Hematopoietic multipotent progenitor cell (in vitro differentiated cells): ENCODE results near the gene ALDH1A2. TPM values are rescaled to one million over a fixed set of nuclear protein-coding genes. Genes with fewer than 3 reads are reported as not detected.

ENCODE experiments used
- DNase-seq, 3 donors: peaks; one replicate each; pipeline ENCODE4 v3.0.0-alpha.2; 2011 to 2015; ENCODE audit warnings: low read depth in 2 of 3, low spot score in 2 of 3
- total RNA-seq: library from RNA; depleted of rRNA; stranded (reverse); fragments of >200 nt; gene quantifications from one replicate; pipeline ENCODE4 v1.2.3, GENCODE V29; 2012

The ALDH1A2 gene
- total RNA-seq, 1 donor: not detected

DNA sequence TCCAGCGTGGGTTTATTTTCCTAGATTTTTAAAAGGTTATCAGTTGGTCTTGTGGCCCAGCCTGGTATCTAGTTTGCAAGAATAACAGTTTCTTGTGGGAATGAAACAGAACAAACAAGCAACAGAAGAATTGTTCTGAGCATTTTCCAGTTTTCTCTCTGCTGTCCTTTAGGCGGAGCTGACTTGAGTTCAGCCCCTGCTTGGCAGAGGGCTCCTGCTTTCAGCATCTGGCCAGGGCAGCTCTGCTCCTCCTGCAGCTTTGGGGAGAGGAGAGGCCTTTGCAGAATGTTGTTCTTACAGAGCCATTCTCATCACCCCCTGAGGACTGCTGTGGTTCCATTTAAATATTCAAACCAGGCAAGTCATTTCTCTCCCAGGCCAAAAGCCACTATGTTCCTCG lies 117.7 kb downstream of the ALDH1A2 start:
- DNase-seq: no peak

DNA sequence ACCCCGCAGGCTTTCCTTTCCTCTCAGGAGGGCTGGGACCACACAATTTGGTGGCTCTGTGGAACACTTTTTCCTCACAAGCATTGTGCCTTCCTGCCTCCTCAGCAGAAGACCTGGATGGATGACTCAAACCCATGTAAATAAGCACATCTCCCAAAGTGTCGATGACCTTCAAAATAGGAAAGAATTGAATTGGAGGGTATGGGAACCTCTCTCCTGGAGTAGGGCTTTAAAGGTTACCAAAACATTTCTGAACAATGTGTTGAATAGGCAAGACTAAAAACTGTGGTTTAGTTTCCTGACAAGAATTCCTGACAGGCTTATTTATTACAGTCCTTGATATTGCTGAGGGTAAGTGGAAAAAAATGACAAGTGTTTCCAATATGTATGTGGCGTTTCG lies 118.2 kb downstream of the ALDH1A2 start:
- DNase-seq: no peak

DNA sequence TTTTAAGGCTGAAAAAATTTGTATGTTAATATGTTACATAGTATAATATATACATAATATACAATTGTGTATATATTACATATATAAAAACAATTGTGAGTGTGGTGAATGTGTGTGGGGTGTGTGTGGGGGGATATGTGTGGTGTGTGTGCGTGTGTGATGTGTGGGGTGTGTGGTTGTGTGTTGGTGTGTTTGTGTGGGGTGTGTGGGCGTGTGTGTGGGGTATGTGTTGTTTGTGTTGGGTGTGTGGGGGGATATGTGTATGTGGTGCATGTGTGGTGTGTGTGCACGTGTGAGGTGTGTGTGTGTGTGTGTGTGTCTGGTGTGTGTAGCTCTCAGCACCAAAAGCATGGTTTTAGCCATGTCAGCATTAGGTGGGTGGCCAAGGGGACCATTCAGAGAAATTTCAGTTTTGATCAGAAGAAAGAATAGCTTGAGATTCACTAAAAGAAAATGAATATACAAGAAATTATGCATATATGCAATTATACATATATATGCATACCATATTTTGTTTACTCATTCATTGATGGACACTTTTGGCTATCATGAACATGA lies 118.9 kb downstream of the ALDH1A2 start:
- DNase-seq: no peak

DNA sequence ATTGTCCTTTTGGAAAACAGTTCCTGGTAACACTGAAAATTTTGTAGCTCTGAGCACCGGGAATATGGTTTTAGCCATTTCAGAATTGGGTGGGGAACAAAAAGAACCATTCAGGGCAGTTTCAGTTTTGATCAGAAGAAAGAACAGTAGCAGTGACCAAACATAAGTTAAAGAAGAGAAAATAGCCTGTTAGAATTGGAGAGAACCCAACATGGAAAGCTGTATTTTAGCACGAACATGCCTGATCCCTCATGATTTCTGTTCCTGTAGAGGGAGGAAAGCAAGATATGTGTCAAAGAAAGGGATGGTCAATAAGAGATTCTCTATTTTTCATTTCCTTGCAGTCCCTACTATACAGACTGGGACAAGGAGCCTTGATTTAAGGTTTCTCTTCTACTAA lies 119.9 kb downstream of the ALDH1A2 start:
- DNase-seq: no peak

DNA sequence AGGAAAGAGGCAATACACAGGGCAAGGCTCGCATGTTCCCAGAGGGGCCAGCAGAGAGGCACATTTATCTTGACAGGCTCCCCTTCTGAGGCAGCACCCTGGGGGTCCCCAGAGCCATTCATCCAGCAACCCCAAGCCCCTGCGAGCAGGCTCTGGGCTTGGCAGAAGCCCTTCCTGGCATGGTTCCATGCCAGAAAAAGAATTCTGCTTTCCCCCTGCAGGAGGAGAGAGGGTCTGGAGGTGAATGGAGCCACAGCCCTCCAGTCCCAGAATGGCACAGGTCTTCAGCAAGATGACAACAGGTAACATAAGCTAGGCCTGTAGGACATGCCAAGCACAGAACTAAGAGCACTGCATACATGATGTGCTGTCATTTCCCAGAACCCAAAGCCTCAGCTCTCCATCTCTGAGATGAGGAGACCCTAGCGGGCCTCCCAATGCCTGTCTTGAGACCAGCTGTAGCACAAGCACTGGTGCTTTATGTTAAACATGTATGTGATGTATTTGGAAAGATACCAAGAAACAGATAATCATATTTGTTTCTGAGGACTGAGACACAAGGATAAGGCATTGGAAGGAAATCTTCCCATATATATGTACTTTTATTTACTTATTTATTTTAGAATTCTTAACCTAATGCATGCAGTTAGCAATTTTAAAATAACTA lies 121.6 kb downstream of the ALDH1A2 start:
- no peak for DNase-seq

DNA sequence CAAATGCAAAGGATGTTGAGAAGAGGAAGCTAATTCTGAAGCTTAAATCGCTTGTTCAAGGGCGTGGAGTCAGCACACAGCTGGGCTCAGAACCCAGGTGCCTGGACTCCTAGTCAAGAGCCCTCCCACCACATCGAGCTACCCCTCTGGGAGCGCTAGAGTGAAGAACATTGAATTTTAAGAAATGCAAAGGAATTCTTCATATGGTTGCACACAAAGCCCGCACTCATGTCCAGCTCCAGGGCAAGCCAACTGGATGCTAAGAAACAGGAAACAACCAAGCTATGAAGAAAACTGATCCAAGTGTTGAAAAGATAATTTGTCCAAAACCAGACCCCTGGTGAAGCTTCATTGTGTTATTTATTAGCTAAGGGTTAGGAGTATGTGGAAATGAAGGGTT lies 122.3 kb downstream of the ALDH1A2 start:
- DNase-seq: no peak

DNA sequence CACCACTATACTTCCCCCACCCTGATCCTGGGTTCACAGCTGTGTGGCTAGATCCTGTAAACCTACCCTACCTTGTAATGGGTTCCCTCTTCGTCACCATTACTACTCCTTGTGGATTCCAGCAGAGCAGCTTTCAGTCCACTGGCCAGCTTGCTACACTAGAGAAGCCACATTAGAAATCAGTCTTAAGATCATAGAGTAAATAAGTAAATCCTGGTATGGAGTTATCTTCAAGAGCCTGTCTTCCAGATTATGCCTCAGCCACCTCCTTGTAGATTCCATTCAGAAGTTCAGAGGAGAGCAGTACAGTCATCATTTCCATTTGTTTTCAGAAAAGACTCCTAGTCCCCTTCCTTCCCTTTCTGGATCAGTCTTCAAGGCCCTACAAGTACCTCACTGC lies 123.7 kb downstream of the ALDH1A2 start:
- no peak for DNase-seq

DNA sequence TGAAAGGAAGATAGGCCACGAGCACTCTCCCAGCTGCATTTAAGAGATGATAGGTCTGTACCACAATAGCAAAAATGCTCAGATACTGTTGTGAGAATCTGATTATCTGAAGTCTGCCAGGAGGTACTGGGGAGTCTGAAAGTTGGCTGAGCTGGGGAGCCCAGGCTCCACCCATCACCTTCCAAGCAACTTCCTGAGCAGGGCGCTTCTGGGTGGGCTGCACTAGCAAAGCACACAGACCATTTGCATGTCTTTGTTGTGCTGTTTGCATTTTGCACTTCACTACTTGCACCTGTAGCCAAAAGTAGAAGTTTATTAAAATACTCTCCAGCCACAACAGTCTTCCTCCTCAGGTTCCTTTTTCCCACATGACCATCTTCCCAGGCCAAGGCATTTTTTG lies 133.2 kb downstream of the ALDH1A2 start:
- no peak for DNase-seq

DNA sequence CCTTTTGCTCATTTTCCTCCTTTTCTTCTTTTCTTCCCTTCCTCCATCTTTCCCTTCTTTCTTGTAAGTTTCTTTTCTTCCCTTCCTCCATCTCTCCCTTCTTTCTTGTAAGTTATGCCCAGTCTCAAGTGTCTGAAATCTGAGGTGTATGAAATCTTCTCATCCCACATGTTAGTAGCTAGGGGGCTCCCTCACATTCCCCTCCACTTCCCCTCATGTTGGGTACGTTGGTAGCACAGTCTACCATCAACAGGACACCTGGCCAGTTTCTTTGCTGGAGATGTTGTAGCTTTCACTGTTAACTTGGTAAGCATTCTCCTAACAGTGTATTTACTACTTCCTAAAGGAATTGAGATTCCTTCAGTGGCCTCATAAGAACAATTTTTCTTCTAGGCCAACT lies 133.9 kb downstream of the ALDH1A2 start:
- no peak for DNase-seq

DNA sequence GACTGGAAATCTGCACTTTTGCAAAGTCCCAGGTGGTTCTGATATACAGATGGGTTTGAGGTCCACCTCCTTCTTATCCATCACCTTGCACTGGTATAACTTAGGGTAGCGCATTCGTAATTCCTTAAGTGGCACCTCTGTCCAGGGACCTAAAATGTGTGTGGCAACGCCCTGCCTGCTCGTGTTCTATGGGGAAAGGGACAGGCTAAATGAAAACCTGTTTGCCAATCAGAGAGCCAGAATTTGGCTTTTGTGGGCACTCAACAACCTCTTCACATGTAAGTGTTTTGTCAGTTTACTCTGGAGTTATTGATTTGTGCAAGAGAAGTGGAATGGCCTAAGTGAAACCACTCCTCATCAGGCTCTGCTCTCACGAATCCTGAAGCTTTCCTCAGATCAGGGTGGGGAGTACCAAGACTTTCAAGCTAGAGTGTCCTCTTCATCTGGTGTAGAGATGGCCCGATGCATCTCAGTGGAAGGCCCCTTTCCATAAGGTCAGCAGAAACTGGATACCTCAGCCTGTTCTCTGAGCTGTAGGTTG lies 138.3 kb downstream of the ALDH1A2 start:
- no peak for DNase-seq

DNA sequence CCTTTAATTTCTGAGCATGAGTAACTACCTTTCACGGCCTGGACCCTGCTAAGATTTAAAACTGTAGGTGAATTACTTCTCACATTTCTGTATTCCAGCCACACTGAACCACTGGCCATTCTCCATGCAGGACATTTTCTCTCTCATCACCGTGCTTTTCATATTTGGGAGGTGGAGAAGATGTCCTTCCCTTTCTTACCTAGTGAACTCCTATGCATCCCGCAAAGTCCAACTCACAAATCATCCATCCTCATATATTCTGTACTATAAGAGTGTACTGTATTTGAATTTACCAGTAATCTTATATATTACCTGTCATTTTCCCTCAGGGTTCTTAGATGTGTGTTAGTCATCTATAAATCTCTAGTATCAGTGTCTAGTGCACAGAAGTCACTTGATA lies 139.9 kb downstream of the ALDH1A2 start:
- no peak for DNase-seq

DNA sequence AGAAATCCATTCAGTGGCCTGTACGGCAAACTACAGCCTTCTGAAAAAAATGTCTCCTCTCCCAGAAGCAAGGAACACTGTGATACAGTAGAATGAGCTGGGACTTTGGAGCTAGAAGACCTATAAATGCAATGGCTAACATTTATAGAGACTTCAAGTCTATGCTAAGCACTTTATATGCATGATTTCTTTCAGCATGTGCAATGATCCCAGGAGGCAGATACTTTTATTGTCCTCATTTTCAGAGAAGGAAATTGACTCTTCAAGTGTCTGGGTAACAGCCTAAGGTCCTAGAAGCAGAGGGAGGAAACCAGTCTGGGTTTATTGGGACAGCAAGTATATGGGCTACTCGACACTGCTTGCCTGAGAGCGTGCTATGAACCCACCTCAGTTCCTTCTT lies 140.9 kb downstream of the ALDH1A2 start:
- no peak for DNase-seq

DNA sequence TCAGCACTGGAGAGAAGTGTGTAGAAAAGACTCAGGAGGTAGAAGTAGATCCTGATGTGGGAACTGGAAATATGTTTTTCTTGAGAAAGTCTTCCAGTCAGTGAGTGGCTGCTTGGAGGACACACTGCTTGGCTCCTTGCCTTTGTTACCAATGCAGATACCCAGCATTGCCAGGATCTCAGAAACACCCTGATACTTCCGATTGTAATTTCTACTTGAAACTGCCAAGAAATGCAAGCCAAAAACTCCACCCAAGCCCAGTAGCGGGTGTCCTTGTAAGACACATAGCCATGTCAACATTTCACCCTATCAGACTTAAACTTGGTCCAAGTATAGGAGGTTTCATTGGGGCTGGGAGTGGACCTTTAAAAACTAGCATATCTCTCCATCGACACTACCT lies 141.8 kb downstream of the ALDH1A2 start:
- no peak for DNase-seq

DNA sequence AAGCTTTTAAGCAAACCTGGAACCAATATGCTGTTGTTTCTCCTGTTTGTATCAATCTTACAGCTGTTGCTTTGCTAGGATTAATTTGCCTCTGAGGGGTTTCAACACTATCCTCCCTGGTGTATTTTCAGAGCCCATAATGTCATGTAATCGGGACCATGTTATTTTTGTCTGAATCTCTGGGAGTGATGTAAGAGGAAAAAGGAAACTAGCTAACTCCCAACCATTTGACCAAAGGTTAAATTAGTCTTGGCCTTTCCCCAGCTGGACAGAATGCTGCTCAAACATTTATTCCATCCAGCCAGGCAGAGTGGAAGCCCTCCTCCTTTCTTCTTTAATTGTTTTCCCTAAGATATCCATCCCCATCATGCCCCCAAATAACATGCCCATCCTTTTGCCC lies 142.2 kb downstream of the ALDH1A2 start:
- DNase-seq: no peak

DNA sequence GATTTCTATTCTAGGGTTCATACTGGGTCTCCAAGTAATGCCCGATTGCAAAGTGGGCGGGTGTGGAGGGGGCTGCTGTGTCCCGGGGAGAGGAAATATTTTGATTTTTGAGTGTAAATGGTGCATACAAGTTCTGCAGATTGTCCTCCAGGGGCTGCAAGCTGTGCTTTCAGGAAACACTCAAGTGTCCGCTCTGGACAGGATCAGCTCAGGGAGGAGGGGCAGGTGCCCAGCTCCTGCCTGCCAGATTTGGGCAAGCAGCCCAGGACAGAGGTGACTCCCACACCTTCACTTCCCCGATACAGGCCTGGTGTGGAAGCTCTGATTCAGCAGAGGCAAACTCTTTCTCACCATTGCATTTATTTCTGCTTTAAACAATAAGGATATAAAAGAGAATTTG lies 142.7 kb downstream of the ALDH1A2 start:
- no peak for DNase-seq

DNA sequence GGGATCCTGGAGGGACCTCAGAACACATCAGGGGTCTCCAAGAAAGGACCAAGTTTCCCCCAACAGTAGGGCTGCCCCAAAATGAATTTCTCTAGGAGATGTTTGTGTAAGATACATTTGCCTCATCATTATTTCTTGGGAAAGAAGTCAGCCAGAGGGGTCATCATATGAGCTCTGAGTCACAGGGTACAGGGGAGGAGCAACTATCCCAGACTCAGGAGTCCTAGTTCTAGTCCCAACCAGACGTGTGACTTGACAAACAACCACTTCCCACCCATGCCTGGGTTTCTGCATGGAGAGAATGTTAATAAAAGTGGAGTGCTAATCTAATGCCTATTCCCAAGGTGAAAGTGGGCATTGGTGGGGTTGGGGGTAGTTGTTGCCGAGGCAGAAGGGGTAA lies 144.1 kb downstream of the ALDH1A2 start:
- no peak for DNase-seq

DNA sequence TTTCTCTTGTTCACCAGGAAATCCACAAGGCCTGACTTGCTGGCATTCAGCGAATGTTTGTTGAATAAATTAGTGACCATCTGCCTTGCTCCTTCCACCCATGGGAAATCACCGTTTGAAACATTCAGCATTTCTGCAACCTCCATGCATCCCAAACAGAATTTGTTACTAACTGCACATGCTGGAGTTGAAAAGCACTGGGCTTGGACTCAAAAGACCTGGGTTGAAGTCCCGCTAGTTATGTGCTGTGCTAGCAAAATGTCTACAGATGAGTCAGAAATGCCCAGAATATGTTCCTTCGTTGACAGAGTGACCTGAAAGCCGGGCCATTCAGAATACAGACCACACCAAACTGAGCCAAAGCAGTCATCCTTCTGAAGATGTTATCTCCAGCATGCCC lies 144.6 kb downstream of the ALDH1A2 start:
- DNase-seq: no peak

DNA sequence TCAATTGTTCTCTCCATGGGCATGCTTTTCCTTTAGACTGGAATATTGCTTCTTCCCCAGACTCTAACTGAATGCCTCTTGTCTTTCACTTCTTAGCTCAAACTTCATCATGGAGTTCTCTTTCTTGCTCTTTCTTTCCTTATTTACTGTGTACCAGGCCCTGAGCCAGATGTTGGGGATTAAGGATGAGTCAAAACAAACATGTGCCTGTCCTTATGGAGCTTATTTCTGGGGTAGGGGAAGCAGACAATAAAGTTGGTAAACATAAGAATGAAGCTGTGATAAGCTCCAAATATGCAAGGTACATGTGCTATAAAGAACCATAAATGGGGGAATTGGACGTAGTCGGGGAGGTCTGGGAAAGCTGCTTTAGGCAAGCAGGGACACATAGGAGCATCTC lies 145.8 kb downstream of the ALDH1A2 start:
- DNase-seq: no peak

DNA sequence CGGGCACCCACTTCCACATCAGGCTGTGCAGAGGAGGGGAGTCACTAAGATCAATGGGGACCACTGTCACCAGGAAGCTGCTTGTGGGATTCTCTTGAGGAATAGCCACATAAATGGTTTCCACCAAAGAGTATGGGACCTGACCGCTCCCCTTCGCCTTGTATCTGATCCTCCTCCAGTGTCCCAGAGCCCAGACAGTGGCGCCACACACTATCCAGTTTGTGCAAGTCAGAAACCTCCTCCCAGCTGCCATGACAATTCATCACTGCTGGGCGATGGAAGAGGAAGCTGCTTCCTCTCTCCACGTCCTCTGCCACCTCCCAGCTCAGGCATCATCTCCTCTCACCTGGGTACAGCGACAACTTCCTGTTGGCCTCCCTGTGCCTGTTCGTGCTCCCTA lies 147.5 kb downstream of the ALDH1A2 start:
- no peak for DNase-seq

DNA sequence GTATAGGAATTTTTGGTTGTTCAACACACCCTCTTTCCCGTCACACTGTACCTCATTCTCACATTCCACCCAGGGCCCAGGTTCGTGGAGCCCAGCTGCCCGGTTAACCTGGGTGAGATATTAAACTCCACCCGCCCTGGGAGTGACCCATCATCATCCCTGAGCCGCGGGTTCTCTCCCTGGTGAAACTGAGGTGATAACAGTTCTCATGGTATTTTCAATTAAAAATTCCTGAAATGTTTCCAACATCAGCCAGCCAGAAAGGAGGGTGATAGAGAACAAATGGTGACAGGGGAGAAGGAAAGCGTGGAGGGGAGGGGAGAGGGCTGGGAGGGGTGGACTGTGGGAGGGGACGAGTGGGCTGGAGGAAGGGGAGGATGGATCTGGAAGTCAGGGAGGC lies 148.8 kb downstream of the ALDH1A2 start:
- no peak for DNase-seq

DNA sequence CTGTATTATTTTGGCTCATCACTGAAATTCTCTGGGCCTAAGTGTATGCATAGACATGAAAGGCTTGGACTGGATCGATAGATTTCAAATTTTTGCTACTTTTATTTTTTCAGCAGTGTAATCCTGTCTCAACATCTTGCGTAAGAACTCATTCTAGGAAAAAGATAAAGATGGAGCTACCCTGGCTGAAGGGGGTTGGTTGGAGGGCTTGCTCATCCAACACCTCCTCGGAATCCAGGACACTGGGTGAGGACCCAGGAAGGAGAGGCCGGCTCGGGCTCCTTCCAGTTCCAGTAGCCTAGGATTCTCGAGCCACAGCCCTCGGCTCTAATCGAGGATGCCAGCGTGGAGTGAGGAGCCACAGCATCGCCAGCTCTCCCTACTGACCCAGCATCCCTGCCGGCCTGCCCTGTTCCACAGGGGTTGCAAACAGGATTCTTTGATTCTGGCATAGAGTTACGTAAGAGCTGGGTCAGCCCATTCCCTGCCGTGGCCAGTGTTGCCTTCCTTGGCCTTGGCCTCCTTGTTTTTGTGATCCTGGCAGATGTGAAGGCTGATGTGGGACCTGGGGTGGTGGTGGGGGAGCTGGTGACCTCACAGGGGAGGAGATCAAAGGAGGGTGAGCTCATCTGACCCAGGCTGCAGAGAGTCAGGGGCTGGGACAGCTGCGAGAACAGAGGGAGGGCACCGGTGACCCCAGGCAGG lies 149.5 kb downstream of the ALDH1A2 start:
- no peak for DNase-seq
